ENCODE results near the gene MOV10.

DNA sequence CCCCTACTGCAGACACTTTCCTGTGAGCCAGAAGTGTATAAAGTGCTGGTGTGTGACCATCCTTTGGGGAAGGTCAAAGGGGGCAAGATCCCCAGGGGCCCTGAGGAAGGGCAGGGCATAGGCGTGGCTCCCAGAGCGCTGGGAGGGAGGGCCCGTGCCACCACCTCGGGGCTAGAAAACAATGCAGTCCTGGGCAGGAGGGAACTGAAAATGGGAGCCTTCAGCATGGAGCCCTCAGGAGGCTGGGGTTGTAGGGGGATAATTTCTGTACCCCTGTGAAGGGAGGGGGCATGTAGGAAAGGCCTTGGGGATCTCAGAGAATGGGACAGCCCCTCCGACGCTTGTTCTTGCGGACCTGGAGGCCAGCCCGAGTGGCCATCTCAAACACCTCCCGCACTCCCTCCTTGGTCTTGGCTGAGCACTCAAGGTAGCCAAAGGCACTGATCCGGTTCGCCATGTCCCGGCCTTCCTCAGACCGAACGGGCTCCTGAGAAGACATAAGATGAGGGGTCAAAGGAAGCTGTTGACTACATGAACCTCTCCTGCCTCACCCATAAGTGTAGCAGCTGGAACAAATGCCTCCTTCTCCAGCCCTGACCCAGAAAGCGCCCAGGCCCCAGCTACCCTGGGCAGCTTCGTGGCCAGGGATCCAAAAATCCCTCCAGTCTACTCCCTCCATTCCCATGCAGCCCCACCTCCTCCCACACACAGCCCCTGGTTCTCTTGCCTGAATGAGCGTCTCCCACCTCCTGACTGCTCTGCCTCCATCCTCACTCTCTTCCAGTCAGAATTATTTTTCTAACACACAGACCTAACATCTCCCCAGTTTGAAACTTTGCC is 27.0 kb downstream of the MOV10 start:
- TF ChIP-seq POLR2AphosphoS5 (IDR thresholded peaks at IDR 0.05): no peak
- TF ChIP-seq, protein P1, sequence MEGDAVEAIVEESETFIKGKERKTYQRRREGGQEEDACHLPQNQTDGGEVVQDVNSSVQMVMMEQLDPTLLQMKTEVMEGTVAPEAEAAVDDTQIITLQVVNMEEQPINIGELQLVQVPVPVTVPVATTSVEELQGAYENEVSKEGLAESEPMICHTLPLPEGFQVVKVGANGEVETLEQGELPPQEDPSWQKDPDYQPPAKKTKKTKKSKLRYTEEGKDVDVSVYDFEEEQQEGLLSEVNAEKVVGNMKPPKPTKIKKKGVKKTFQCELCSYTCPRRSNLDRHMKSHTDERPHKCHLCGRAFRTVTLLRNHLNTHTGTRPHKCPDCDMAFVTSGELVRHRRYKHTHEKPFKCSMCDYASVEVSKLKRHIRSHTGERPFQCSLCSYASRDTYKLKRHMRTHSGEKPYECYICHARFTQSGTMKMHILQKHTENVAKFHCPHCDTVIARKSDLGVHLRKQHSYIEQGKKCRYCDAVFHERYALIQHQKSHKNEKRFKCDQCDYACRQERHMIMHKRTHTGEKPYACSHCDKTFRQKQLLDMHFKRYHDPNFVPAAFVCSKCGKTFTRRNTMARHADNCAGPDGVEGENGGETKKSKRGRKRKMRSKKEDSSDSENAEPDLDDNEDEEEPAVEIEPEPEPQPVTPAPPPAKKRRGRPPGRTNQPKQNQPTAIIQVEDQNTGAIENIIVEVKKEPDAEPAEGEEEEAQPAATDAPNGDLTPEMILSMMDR (IDR thresholded peaks at IDR 0.05): no peak
- TF ChIP-seq POLR2A (IDR thresholded peaks at IDR 0.05): no peak
